ENCODE measurements around the gene BTN3A1.
"Not testable (repeated sequence)": the region's sequence is repeated elsewhere in the genome, so short reads cannot be mapped to it uniquely, and the experiment has no call there.

BTN3A1 gene

GRCh38 chr6:26415791-26416190, 13.7 kb downstream of the BTN3A1 start:
- Mint-ChIP-seq H3K36me3 (peaks cover 60% of the 10 kb centered on the region), H3K4me3 (no peak overlapping the region), H3K27me3 (no peaks in the 10 kb centered on the region), H3K4me1 (peaks cover 24% of the 10 kb centered on the region), H3K27ac (no peak overlapping the region), H3K9me3 (peaks cover 14% of the 10 kb centered on the region)
- no peak for ATAC-seq

GRCh38 chr6:26416288-26416687, 14.2 kb downstream of the BTN3A1 start:
- no peak for ATAC-seq
- H3K4me1 Mint-ChIP-seq, result peaks cover 24% of the 10 kb centered on the region
- H3K27ac Mint-ChIP-seq, result no peak overlapping the region
- H3K27me3 Mint-ChIP-seq, result no peaks in the 10 kb centered on the region
- no peak overlapping the region for H3K4me3 Mint-ChIP-seq
- peaks cover 55% of the 10 kb centered on the region for H3K36me3 Mint-ChIP-seq
- peaks cover 14% of the 10 kb centered on the region for H3K9me3 Mint-ChIP-seq

GRCh38 chr6:26418077-26418476, 16.0 kb downstream of the BTN3A1 start:
- not testable (repeated sequence) for H3K4me3 Mint-ChIP-seq, ATAC-seq, H3K27me3 Mint-ChIP-seq, H3K27ac Mint-ChIP-seq
- Mint-ChIP-seq H3K4me1 (peaks cover 30% of the 10 kb centered on the region), H3K9me3 (peaks cover 14% of the 10 kb centered on the region), H3K36me3 (peaks cover 43% of the 10 kb centered on the region)

- H3K27me3 Mint-ChIP-seq, ATAC-seq, H3K4me3 Mint-ChIP-seq, H3K27ac Mint-ChIP-seq: not testable (repeated sequence)
- Mint-ChIP-seq H3K9me3 (peaks cover 14% of the 10 kb centered on the region), H3K36me3 (peaks cover 36% of the 10 kb centered on the region), H3K4me1 (peaks cover 26% of the 10 kb centered on the region)
These were observed 16.7 kb downstream of the BTN3A1 start for GRCh38 chr6:26418795-26419194.

GRCh38 chr6:26420688-26421171, 18.7 kb downstream of the BTN3A1 start:
- no peak overlapping the region for H3K4me3 Mint-ChIP-seq
- ATAC-seq, result peak; percentile 67
- H3K27ac Mint-ChIP-seq, result no peak overlapping the region
- no peaks in the 10 kb centered on the region for H3K27me3 Mint-ChIP-seq
- H3K4me1 Mint-ChIP-seq, result peaks cover 12% of the 10 kb centered on the region
- peaks cover 24% of the 10 kb centered on the region for H3K36me3 Mint-ChIP-seq
- H3K9me3 Mint-ChIP-seq, result peaks cover 14% of the 10 kb centered on the region

GRCh38 chr6:26421259-26422144, 19.4 kb downstream of the BTN3A1 start:
- Mint-ChIP-seq H3K9me3 (peaks cover 11% of the 10 kb centered on the region), H3K27ac (no peak overlapping the region), H3K4me1 (peaks cover 12% of the 10 kb centered on the region), H3K36me3 (peaks cover 22% of the 10 kb centered on the region), H3K27me3 (no peaks in the 10 kb centered on the region), H3K4me3 (no peak overlapping the region)
- ATAC-seq, result peak; percentile 95

GRCh38 chr6:26422329-26422728, 20.3 kb downstream of the BTN3A1 start:
- Mint-ChIP-seq H3K36me3 (peaks cover 24% of the 10 kb centered on the region), H3K27ac (no peak overlapping the region), H3K9me3 (peaks cover 8% of the 10 kb centered on the region), H3K27me3 (no peaks in the 10 kb centered on the region), H3K4me3 (no peak overlapping the region), H3K4me1 (peaks cover 12% of the 10 kb centered on the region)
- no peak for ATAC-seq

GRCh38 chr6:26426691-26427450, 24.8 kb downstream of the BTN3A1 start:
- Mint-ChIP-seq H3K27me3 (no peaks in the 10 kb centered on the region), H3K4me1 (peaks cover 9% of the 10 kb centered on the region), H3K4me3 (no peak overlapping the region), H3K36me3 (peaks cover 41% of the 10 kb centered on the region), H3K27ac (no peak overlapping the region), H3K9me3 (no peaks in the 10 kb centered on the region)
- no peak for ATAC-seq

GRCh38 chr6:26427451-26427809, 25.4 kb downstream of the BTN3A1 start:
- Mint-ChIP-seq H3K27ac (no peak overlapping the region), H3K4me3 (no peak overlapping the region), H3K27me3 (no peaks in the 10 kb centered on the region), H3K9me3 (no peaks in the 10 kb centered on the region), H3K4me1 (peaks cover 5% of the 10 kb centered on the region), H3K36me3 (peaks cover 41% of the 10 kb centered on the region)
- no peak for ATAC-seq

- H3K36me3 Mint-ChIP-seq, result peaks cover 36% of the 10 kb centered on the region
- H3K27me3 Mint-ChIP-seq, result no peaks in the 10 kb centered on the region
- no peaks in the 10 kb centered on the region for H3K4me1 Mint-ChIP-seq
- no peak for ATAC-seq
- no peak overlapping the region for H3K4me3 Mint-ChIP-seq
- no peak overlapping the region for H3K27ac Mint-ChIP-seq
- no peaks in the 10 kb centered on the region for H3K9me3 Mint-ChIP-seq
These were observed 26.1 kb downstream of the BTN3A1 start for GRCh38 chr6:26428206-26428605.

GRCh38 chr6:26430787-26431186, 28.7 kb downstream of the BTN3A1 start:
- peaks cover 10% of the 10 kb centered on the region for H3K9me3 Mint-ChIP-seq
- H3K4me1 Mint-ChIP-seq, result no peaks in the 10 kb centered on the region
- H3K27ac Mint-ChIP-seq, result no peak overlapping the region
- H3K36me3 Mint-ChIP-seq, result peaks cover 46% of the 10 kb centered on the region
- H3K27me3 Mint-ChIP-seq, result no peaks in the 10 kb centered on the region
- ATAC-seq, result no peak
- H3K4me3 Mint-ChIP-seq, result no peak overlapping the region

- Mint-ChIP-seq H3K36me3 (peaks cover 40% of the 10 kb centered on the region), H3K9me3 (peaks cover 10% of the 10 kb centered on the region), H3K4me1 (no peaks in the 10 kb centered on the region), H3K27me3 (no peaks in the 10 kb centered on the region), H3K27ac (no peak overlapping the region), H3K4me3 (no peak overlapping the region)
- ATAC-seq, result no peak
These were observed 29.4 kb downstream of the BTN3A1 start for GRCh38 chr6:26431258-26432172.

- no peak for ATAC-seq
- Mint-ChIP-seq H3K9me3 (peaks cover 10% of the 10 kb centered on the region), H3K27me3 (no peaks in the 10 kb centered on the region), H3K4me3 (no peak overlapping the region), H3K27ac (no peak overlapping the region), H3K4me1 (no peaks in the 10 kb centered on the region), H3K36me3 (peaks cover 31% of the 10 kb centered on the region)
These were observed 30.6 kb downstream of the BTN3A1 start for GRCh38 chr6:26432627-26433201.

- H3K27me3 Mint-ChIP-seq, H3K4me1 Mint-ChIP-seq, H3K4me3 Mint-ChIP-seq, H3K9me3 Mint-ChIP-seq, H3K27ac Mint-ChIP-seq, ATAC-seq: not testable (repeated sequence)
- peaks cover 27% of the 10 kb centered on the region for H3K36me3 Mint-ChIP-seq
These were observed 31.6 kb downstream of the BTN3A1 start for GRCh38 chr6:26433680-26434079.
